GM11168 (cell line): ENCODE measurements around the gene RAB37.

Source experiments
- in situ Hi-C: fragments of 300-500 bp; cut with MboI; formaldehyde crosslinking; loops from one replicate; pipeline ENCODE4 v1.12.0; 2022; ENCODE audit warnings: low sequenced_read_pairs; ENCODE audit not compliant: unreplicated experiment

The RAB37 gene

DNA sequence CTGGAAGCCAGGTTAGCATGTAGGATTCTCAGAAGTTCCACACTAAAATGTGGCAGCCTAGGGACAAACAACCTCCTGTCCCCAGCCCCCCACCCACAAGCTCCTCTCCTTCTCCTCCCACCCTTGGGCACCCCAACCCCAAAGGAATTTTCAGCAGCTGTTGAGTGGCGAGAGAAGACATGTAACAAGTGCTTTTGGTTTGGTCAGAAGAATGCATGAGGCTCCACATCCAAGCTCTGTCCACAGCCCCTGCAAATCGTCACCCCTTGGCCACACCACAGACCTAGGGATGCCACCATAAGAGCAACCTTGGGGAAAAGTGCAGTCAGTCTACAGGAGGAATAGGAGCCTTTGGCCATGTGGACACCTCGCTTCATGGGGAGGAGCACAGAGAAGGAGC is 11.9 kb upstream of the RAB37 start:
- in situ Hi-C loops: no loop called here

GRCh38 chr17:74728033-74728701 is 8.9 kb upstream of the RAB37 start:
- in situ Hi-C loops: no loop called here

DNA sequence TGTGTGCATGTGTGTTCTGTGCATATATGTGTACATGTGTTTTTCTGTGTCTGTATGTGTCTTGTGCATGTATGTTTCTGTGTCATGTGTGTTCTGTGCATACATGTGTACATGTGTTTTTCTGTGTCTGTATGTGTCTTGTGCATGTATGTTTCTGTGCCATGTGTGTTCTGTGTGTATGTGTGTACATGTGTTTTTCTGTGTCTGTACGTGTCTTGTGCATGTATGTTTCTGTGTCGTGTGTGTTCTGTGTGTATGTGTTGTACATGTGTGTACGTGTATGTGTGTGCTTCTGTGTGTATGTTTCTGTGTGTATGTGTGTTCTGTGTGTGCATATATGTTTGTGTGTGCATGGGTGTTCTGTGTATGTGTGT is 8.4 kb upstream of the RAB37 start:
- in situ Hi-C loops: no loop called here

DNA sequence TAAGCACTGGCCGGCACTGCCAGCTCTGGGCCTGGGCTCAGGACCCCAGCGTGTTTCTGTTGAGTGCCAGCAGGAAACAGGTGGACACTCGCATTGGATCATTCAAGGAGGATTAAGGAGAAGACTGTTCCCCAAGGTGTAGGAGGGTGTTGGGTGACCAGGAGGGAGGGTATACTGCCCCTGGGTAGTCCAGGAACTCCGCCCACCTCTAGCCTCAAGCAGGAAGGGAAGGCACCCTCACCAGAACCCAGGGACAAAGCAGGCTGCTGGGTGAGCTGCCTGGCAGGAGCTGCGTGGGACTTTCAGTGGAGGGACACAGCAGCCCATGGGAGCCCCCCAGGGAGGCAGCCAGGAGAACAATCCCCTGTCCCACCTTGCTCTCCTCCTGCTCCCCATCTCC is 7.7 kb upstream of the RAB37 start:
- in situ Hi-C loops: no loop called here

DNA sequence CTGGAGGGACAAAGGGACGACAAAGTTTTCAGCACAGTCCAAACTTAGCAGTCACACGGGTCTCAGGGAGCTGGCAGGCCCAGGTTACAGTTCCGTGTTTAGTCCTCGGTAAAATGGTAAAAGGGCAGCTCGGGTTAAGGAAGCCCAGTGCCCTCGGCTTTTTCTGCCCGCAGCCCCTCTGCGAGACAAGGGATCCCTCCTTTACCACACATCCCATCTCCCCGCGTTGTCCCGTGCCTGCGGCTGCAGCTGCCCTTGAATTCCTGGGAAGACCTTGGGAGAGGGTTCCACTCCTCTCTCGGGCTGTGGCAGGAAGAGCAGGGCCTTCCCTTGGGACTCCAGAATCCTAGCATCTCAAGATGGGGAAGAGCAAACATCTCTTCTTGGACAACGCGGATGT is 7.2 kb upstream of the RAB37 start:
- in situ Hi-C loops: no loop called here

DNA sequence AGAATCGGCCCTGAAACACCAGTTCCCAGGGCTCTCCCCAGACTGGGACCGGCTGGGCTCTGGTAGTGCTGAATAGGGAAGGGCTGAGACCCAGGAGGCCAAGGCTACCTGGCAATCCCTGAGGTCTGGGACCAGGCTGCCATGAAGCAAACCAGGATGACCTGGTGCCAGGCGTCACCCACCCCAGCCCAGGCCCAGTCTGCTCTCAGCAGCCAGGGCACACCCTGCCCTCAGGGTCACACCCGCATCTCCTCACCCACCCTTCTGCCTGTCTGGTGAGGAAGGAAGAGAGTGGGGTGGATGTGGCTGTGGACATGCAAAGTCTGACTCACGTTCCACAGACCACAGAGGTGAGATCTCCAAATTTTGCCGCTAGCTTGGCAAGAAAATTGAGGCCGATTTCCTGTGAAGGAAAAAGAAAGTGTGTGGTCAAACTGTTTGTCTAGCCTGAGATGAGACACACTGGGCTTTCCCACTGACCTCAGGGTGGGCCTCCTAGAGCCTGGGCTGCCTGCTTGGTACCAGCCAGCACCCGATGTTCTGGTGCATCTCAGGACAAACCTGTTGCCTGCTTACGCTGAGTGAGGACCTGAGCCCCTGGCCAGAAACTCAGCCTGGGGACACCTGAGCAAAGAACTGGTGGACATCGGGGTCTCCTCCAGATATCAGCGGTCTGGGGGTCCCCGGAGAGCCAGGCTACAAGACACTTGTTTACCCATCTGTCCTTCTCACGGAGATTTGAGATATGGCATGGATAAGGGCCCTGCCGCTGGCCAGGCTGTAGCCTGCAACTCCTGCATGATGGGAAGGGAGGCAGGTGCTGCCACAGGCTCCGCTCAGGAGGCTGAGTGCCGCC is 6.3 kb upstream of the RAB37 start:
- in situ Hi-C loops: no loop called here

- in situ Hi-C loops: no loop called here
These were observed 5.8 kb upstream of the RAB37 start for GRCh38 chr17:74731347-74731605.

DNA sequence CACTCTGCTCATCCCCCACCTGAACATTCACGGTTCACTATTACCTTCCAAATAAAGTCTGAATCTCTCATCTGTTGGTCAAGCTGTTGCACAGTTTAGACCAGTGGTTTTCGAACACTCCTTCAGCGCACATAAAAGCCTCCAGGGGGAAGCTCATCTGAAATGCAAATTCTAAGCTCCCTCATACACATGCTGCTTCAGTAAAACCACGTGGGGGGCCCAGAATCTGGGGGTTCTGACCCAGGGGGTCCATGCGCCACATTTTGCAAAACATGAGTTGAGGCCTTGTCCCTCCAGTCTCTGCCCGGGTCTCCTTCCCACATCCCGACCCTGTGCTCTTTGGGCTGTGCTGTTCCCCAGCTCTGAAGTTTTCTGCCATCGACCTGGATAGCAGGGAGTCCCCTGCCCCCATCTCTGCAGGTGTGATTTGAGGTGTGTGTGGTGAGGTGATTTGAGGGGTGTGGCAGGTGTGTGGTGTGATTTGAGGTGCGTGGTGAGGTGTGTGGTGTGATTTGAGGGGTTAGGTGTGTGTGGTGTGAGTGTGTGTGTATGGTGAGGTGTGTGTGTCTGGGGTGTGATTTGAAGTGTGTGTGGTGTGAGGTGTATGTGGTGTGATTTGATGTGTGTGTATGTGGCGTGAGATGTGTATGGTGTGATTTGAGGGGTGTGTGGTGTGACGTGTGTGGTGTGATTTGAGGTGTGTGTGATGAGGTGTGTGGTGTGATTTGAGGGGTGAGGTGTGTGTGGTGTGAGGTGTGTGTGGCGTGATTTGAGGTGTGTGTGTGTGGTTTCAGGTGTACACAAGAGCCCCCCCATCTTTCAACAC is 4.8 kb upstream of the RAB37 start:
- in situ Hi-C loops: no loop called here

GRCh38 chr17:74733365-74734122 is 3.5 kb upstream of the RAB37 start:
- in situ Hi-C loops: no loop called here

GRCh38 chr17:74734256-74734655 is 2.8 kb upstream of the RAB37 start:
- in situ Hi-C loops: no loop called here

GRCh38 chr17:74737299-74738050 is 419 bp downstream of the RAB37 start:
- in situ Hi-C loops: loop anchor here (5.0 kb wide), 1 partner anchor 80 kb away; no protein-coding TSS in a partner anchor

- in situ Hi-C loops: loop anchor here (5.0 kb wide), 1 partner anchor 81 kb away; no protein-coding TSS in a partner anchor
These were observed 1.3 kb downstream of the RAB37 start for GRCh38 chr17:74738051-74738996.

DNA sequence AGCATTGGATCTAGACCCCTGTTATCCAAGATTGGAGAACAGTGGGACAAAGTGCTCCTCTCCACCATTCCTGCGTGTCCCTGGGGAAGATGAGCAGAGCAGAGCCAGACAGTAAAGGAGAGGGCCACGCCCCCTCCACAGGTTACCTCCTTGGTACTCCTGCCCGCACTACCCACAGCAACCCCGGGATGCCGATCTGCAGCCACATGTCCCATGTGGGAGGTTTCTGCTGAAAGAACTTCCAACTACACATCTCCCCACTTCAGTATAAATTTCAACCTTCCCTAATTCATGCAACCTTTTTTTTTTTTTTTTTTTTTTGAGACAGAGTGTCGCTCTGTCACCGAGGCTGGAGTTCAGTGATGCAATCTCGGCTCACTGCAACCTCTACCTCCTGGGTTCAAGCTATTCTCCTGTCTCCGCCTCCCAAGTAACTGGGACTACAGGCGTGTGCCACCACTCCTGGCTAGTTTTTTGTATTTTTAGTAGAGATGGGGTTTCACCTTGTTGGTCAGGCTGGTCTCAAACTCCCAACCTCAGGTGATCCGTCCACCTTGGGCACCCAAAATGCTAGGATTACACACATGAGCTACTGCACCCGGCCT is 2.3 kb downstream of the RAB37 start:
- in situ Hi-C loops: loop anchor here (5.0 kb wide), 1 partner anchor 82 kb away; no protein-coding TSS in a partner anchor

GRCh38 chr17:74740173-74740572 is 3.1 kb downstream of the RAB37 start:
- in situ Hi-C loops: no loop called here

- in situ Hi-C loops: no loop called here
These were observed 3.8 kb downstream of the RAB37 start for GRCh38 chr17:74740641-74741387.

- in situ Hi-C loops: no loop called here
These were observed 5.1 kb downstream of the RAB37 start for GRCh38 chr17:74742153-74742515.

- in situ Hi-C loops: no loop called here
These were observed 6.0 kb downstream of the RAB37 start for GRCh38 chr17:74742978-74743545.
